IMR-90 (cell line): ENCODE measurements around the gene ME2. TPM values are rescaled to one million over a fixed set of nuclear protein-coding genes. Genes with fewer than 3 reads are reported as not detected.

Source experiments
- ATAC-seq: fragments of 200-7000 bp; cut with Tn5 transposase; 2 replicates; pipeline ENCODE4 v1.9.1; 2020; ENCODE audit warnings: low read depth, mild to moderate bottlenecking, moderate library complexity
- BruUV-seq: library from RNA; stranded (reverse); fragments of 400-500 nt; replicated peaks from 2 replicates; lab custom pipeline; 2021; lab: Mats Ljungman, UMichigan
- CTCF ChIA-PET: fragments of 300-600 bp; formaldehyde crosslinking; extraction: SDS; loops from one replicate; lab custom pipeline; 2021; ENCODE audit warnings: antibody characterized with exemption; lab: Yijun Ruan, JAX
- POLR2A ChIA-PET: fragments of 300-600 bp; sonication (Branson Sonifier 250); formaldehyde crosslinking; loops from one replicate; lab custom pipeline; 2022; ENCODE audit warnings: antibody characterized with exemption; ENCODE audit not compliant: unreplicated experiment; lab: Charles Lee
- DNase-seq: peaks from one replicate; pipeline ENCODE4 v3.0.0; 2013
- H2AFZ ChIP-seq: replicated peaks from 2 replicates; pipeline ENCODE3; 2013; ENCODE audit warnings: low read length, mild to moderate bottlenecking; ENCODE audit not compliant: poor library complexity
- H2AK5ac ChIP-seq: 2 replicates; pipeline ENCODE4 v1.6.1; 2013; ENCODE audit warnings: low read depth, low read length, inconsistent platforms
- H2AK9ac ChIP-seq: replicated peaks from 2 replicates; pipeline ENCODE3; 2013; ENCODE audit warnings: mild to moderate bottlenecking, low read depth, low read length, moderate library complexity; ENCODE audit not compliant: poor library complexity
- H2BK120ac ChIP-seq: 2 replicates; pipeline ENCODE4 v1.6.1; 2013; ENCODE audit warnings: low read depth, low read length, inconsistent platforms
- H2BK15ac ChIP-seq: 3 replicates; pipeline ENCODE4 v1.6.1; 2013; ENCODE audit warnings: low read depth, low read length, inconsistent platforms
- H2BK20ac ChIP-seq: 2 replicates; pipeline ENCODE4 v1.6.1; 2013; ENCODE audit warnings: low read depth, mild to moderate bottlenecking, inconsistent platforms, low read length, moderate library complexity
- H2BK5ac ChIP-seq: 2 replicates; pipeline ENCODE4 v1.6.1; 2013; ENCODE audit warnings: mild to moderate bottlenecking, low read depth, low read length, inconsistent platforms; ENCODE audit not compliant: poor library complexity, severe bottlenecking
- H3K14ac ChIP-seq: replicated peaks from 2 replicates; pipeline ENCODE4 v1.6.1; 2013; ENCODE audit warnings: low read depth, low read length, inconsistent platforms
- H3K18ac ChIP-seq: 2 replicates; pipeline ENCODE4 v1.6.1; 2013; ENCODE audit warnings: low read depth, low read length, control low read depth
- H3K23ac ChIP-seq: 2 replicates; pipeline ENCODE4 v1.6.1; 2013; ENCODE audit warnings: low read depth, low read length, inconsistent platforms
- H3K27ac ChIP-seq: 2 replicates; pipeline ENCODE4 v1.5.1; 2013; ENCODE audit warnings: mild to moderate bottlenecking, control low read depth, low read length; ENCODE audit not compliant: insufficient read depth
- H3K27me3 ChIP-seq: 2 replicates; pipeline ENCODE4 v1.6.1; 2013; ENCODE audit warnings: low read length; ENCODE audit not compliant: control insufficient read depth, insufficient read depth
- H3K36me3 ChIP-seq: 2 replicates; pipeline ENCODE4 v1.6.1; 2013; ENCODE audit warnings: low read length, mixed read lengths; ENCODE audit not compliant: control insufficient read depth, insufficient read depth
- H3K4ac ChIP-seq: 2 replicates; pipeline ENCODE4 v1.6.1; 2013; ENCODE audit warnings: low read depth, low read length, inconsistent platforms
- H3K4me1 ChIP-seq: 2 replicates; pipeline ENCODE4 v1.6.1; 2013; ENCODE audit warnings: low read length, mixed read lengths; ENCODE audit not compliant: control insufficient read depth, insufficient read depth
- H3K4me2 ChIP-seq: 2 replicates; pipeline ENCODE4 v1.6.1; 2013; ENCODE audit warnings: low read depth, mild to moderate bottlenecking, control low read depth, low read length, moderate library complexity
- H3K4me3 ChIP-seq: 2 replicates; pipeline ENCODE4 v1.5.1; 2013; ENCODE audit warnings: low read depth, mild to moderate bottlenecking, control low read depth, low read length, moderate library complexity; ENCODE audit not compliant: insufficient read depth
- H3K56ac ChIP-seq: 2 replicates; pipeline ENCODE4 v1.6.1; 2013; ENCODE audit warnings: low read length, inconsistent platforms; ENCODE audit not compliant: insufficient read depth; ENCODE audit errors: extremely low read depth
- H3K79me1 ChIP-seq, 2 experiments: 2 replicates each; pipeline ENCODE4 v1.6.1; 2013; ENCODE audit warnings: low read length in 2 of 2, inconsistent platforms in 1 of 2, low read depth in 1 of 2
- H3K9ac ChIP-seq: 2 replicates; pipeline ENCODE4 v1.6.1; 2013; ENCODE audit warnings: low read depth, low read length, control low read depth
- H3K9me1 ChIP-seq: 2 replicates; pipeline ENCODE4 v1.6.1; 2013; ENCODE audit warnings: low read length, inconsistent platforms; ENCODE audit not compliant: insufficient read depth
- H3K9me3 ChIP-seq: 2 replicates; pipeline ENCODE4 v1.6.1; 2013; ENCODE audit warnings: low read length; ENCODE audit not compliant: control insufficient read depth, insufficient read depth
- H4K20me1 ChIP-seq: 2 replicates; pipeline ENCODE4 v1.6.1; 2013; ENCODE audit warnings: low read length, inconsistent platforms; ENCODE audit not compliant: insufficient read depth
- H4K5ac ChIP-seq: 2 replicates; pipeline ENCODE4 v1.6.1; 2013; ENCODE audit warnings: mild to moderate bottlenecking, low read depth, low read length, control low read depth
- H4K8ac ChIP-seq, 2 experiments: 2 replicates each; pipeline ENCODE4 v1.6.1; 2013; ENCODE audit warnings: low read depth in 2 of 2, low read length in 2 of 2, control low read depth in 1 of 2, inconsistent platforms in 1 of 2
- H4K91ac ChIP-seq: 2 replicates; pipeline ENCODE4 v1.6.1; 2013; ENCODE audit warnings: low read depth, low read length, inconsistent platforms; ENCODE audit not compliant: insufficient read depth
- BHLHE40 ChIP-seq: fragments of 150-350 bp; IDR thresholded peaks from 2 replicates; pipeline ENCODE4 v1.6.1; 2016; ENCODE audit warnings: mild to moderate bottlenecking, low read depth, low read length
- CEBPB ChIP-seq: IDR thresholded peaks from 2 replicates; pipeline ENCODE4 v1.6.1; 2012; ENCODE audit warnings: low read depth, low read length, improper control_type of control experiment
- CHD1 ChIP-seq: IDR thresholded peaks from 2 replicates; pipeline ENCODE4 v1.6.1; 2012; ENCODE audit warnings: low read depth, low read length, improper control_type of control experiment
- FOS ChIP-seq: fragments of 150-350 bp; IDR thresholded peaks from 2 replicates; pipeline ENCODE4 v1.6.1; 2016; ENCODE audit warnings: low read depth, low read length
- MAFK ChIP-seq: IDR thresholded peaks from 2 replicates; pipeline ENCODE4 v1.6.1; 2012; ENCODE audit warnings: low read depth, low read length, improper control_type of control experiment
- MAZ ChIP-seq: IDR thresholded peaks from 2 replicates; pipeline ENCODE4 v1.6.1; 2012; ENCODE audit warnings: low read depth, mild to moderate bottlenecking, low read length, improper control_type of control experiment, moderate library complexity, borderline replicate concordance
- MXI1 ChIP-seq: IDR thresholded peaks from 2 replicates; pipeline ENCODE4 v1.6.1; 2012; ENCODE audit warnings: low read depth, mild to moderate bottlenecking, low read length, moderate library complexity, borderline replicate concordance
- NFE2L2 ChIP-seq: fragments of 150-350 bp; IDR thresholded peaks from 2 replicates; pipeline ENCODE4 v1.6.1; 2016; ENCODE audit warnings: low read depth, mild to moderate bottlenecking, low read length
- POLR2A ChIP-seq: IDR thresholded peaks from 2 replicates; pipeline ENCODE4 v1.6.1; 2012; ENCODE audit warnings: mild to moderate bottlenecking, low read depth, low read length
- RAD21 ChIP-seq: IDR thresholded peaks from 2 replicates; pipeline ENCODE4 v1.6.1; 2012; ENCODE audit warnings: low read length, improper control_type of control experiment
- RCOR1 ChIP-seq: IDR thresholded peaks from 2 replicates; pipeline ENCODE4 v1.6.1; 2012; ENCODE audit warnings: mild to moderate bottlenecking, low read length, improper control_type of control experiment; ENCODE audit not compliant: insufficient replicate concordance
- RFX5 ChIP-seq: IDR thresholded peaks from 2 replicates; pipeline ENCODE4 v1.8.0; 2012; ENCODE audit warnings: low read depth, mild to moderate bottlenecking, low read length, moderate library complexity
- SMC3 ChIP-seq: fragments of 150-350 bp; IDR thresholded peaks from 2 replicates; pipeline ENCODE4 v1.6.1; 2016; ENCODE audit warnings: low read depth, mild to moderate bottlenecking, antibody characterized with exemption, low read length, moderate library complexity
- USF2 ChIP-seq: fragments of 150-350 bp; IDR thresholded peaks from 2 replicates; pipeline ENCODE4 v1.6.1; 2017; ENCODE audit warnings: mild to moderate bottlenecking, antibody characterized with exemption, low read length, low read depth
- WGBS, 2 experiments: methylation state at CpG; one replicate each; pipeline versions ENCODE4 v1.1.5 to v1.1.7; 2013; ENCODE audit warnings: missing lambda C conversion rate in 2 of 2; ENCODE audit not compliant: insufficient read length in 1 of 2; ENCODE audit errors: extremely low coverage in 2 of 2; 5-methylcytosine and 5-hydroxymethylcytosine counted together
- dilution Hi-C: fragments of 300-500 bp; cut with HindIII; formaldehyde crosslinking; loops from one replicate; pipeline ENCODE4 v1.14.3; 2018; ENCODE audit warnings: low sequenced_read_pairs; ENCODE audit not compliant: unreplicated experiment
- in situ Hi-C: fragments of 300-500 bp; cut with MboI; formaldehyde crosslinking; loops from 3 replicates; pipeline ENCODE4 v1.14.3; 2019; ENCODE audit warnings: low sequenced_read_pairs, inconsistent platforms, mixed read lengths
- intact Hi-C: fragments of 100-400 bp; cut with micrococcal nuclease; formaldehyde crosslinking; loops from 2 replicates; pipeline ENCODE4 v1.10.0; 2022
- polyA plus RNA-seq, 3 experiments: library from polyadenylated mRNA; depleted of rRNA; stranded (reverse); fragments of >200 nt; gene quantifications; 2 replicates each; pipeline ENCODE4 v1.2.3, GENCODE V29; 2012; ENCODE audit warnings: low replicate concordance in 1 of 3
- total RNA-seq: library from RNA; depleted of rRNA; stranded (reverse); fragments of >200 nt; gene quantifications from 2 replicates; pipeline ENCODE4 v1.2.3, GENCODE V29; 2012
- TF ChIP-seq, protein P1 (sequence below): conservative IDR thresholded peaks from 2 replicates; pipeline ENCODE4 v1.5.1; 2012; ENCODE audit warnings: mild to moderate bottlenecking, low read depth, low read length, improper control_type of control experiment
- TF ChIP-seq, protein P2 (sequence below): fragments of 150-350 bp; IDR thresholded peaks from 2 replicates; pipeline ENCODE4 v1.6.1; 2016; ENCODE audit warnings: low read depth, mild to moderate bottlenecking, low read length, moderate library complexity, borderline replicate concordance

ME2 gene
- total and polyA plus RNA-seq, 2 of the 4 experiments (the other 2 are of a cell fraction): 29.7 to 32.6 TPM

GRCh38 chr18:50961974-50962373 lies 83.1 kb downstream of the ME2 start:
- Histone ChIP-seq H2AK5ac (no peak overlapping the region), H3K9ac (no peak overlapping the region), H3K56ac (no peak overlapping the region), H3K27me3 (peaks cover 2% of the 10 kb centered on the region; the same call in 1 of the 2 replicates), H4K5ac (no peak overlapping the region), H2AFZ (no peak overlapping the region), H2BK120ac (no peak overlapping the region), H3K27ac (no peak overlapping the region), H3K4me3 (no peak overlapping the region), H4K91ac (no peak overlapping the region), H2BK20ac (no peak overlapping the region), H3K9me1 (no peaks in the 10 kb centered on the region), H3K23ac (no peak overlapping the region), H3K4ac (no peak overlapping the region), H3K4me2 (no peak overlapping the region), H3K14ac (no peak overlapping the region), H3K79me1 (no peaks in the 10 kb centered on the region), H3K4me1 (no peaks in the 10 kb centered on the region), H2BK5ac (no peak overlapping the region), H3K18ac (no peak overlapping the region), H2BK15ac (no peak overlapping the region), H4K20me1 (no peaks in the 10 kb centered on the region), H4K8ac (no peak overlapping the region), H2AK9ac (no peak overlapping the region), H3K9me3 (peaks cover 6% of the 10 kb centered on the region; the same call in 1 of the 2 replicates), H3K36me3 (no peaks in the 10 kb centered on the region)
- no peak for TF ChIP-seq CHD1
- TF ChIP-seq, protein P1, sequence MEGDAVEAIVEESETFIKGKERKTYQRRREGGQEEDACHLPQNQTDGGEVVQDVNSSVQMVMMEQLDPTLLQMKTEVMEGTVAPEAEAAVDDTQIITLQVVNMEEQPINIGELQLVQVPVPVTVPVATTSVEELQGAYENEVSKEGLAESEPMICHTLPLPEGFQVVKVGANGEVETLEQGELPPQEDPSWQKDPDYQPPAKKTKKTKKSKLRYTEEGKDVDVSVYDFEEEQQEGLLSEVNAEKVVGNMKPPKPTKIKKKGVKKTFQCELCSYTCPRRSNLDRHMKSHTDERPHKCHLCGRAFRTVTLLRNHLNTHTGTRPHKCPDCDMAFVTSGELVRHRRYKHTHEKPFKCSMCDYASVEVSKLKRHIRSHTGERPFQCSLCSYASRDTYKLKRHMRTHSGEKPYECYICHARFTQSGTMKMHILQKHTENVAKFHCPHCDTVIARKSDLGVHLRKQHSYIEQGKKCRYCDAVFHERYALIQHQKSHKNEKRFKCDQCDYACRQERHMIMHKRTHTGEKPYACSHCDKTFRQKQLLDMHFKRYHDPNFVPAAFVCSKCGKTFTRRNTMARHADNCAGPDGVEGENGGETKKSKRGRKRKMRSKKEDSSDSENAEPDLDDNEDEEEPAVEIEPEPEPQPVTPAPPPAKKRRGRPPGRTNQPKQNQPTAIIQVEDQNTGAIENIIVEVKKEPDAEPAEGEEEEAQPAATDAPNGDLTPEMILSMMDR: no peak
- no peak for TF ChIP-seq POLR2A
- TF ChIP-seq SMC3: no peak
- no peak for TF ChIP-seq MAFK
- TF ChIP-seq CEBPB: no peak
- no peak for TF ChIP-seq RFX5
- no peak for TF ChIP-seq MAZ
- no peak for TF ChIP-seq BHLHE40
- TF ChIP-seq, protein P2, sequence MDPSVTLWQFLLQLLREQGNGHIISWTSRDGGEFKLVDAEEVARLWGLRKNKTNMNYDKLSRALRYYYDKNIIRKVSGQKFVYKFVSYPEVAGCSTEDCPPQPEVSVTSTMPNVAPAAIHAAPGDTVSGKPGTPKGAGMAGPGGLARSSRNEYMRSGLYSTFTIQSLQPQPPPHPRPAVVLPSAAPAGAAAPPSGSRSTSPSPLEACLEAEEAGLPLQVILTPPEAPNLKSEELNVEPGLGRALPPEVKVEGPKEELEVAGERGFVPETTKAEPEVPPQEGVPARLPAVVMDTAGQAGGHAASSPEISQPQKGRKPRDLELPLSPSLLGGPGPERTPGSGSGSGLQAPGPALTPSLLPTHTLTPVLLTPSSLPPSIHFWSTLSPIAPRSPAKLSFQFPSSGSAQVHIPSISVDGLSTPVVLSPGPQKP: no peak
- no peak for TF ChIP-seq MXI1
- no peak for TF ChIP-seq USF2
- TF ChIP-seq RCOR1: no peak
- no peak for TF ChIP-seq NFE2L2
- TF ChIP-seq RAD21: no peak
- TF ChIP-seq FOS: no peak
- DNase-seq: no peak
- BruUV-seq: no TSS peak
- in situ Hi-C loops (no loop called here), intact Hi-C loops (loop anchor here (10.0 kb wide), 1 partner anchor 233 kb away; the partner anchor contains the start of gene MEX3C), dilution Hi-C loops (no loop called here)
- ATAC-seq: no peak
- ChIA-PET CTCF (no interaction called here), POLR2A (no interaction called here)
- no CpG with 5 or more reads among the region's 1 CpG for WGBS, 2 experiments
